Fibroblast of lung (primary cell): ENCODE results near the gene TRIM24.

Source experiments
- CTCF ChIP-seq, 2 donors: IDR thresholded peaks in 1 of 2; conservative IDR thresholded peaks in 1 of 2; 1 replicate in 1 of 2; 2 replicates in 1 of 2; pipeline ENCODE4 v1.5.1; 2011 to 2012; ENCODE audit warnings: low read length in 2 of 2, control low read depth in 1 of 2, inconsistent platforms in 1 of 2, low read depth in 1 of 2, mild to moderate bottlenecking in 1 of 2
- EZH2 ChIP-seq: IDR thresholded peaks from 2 replicates; pipeline ENCODE4 v1.5.1; 2012; ENCODE audit warnings: low read length, control low read depth, mild to moderate bottlenecking; ENCODE audit errors: missing control alignments

DNA sequence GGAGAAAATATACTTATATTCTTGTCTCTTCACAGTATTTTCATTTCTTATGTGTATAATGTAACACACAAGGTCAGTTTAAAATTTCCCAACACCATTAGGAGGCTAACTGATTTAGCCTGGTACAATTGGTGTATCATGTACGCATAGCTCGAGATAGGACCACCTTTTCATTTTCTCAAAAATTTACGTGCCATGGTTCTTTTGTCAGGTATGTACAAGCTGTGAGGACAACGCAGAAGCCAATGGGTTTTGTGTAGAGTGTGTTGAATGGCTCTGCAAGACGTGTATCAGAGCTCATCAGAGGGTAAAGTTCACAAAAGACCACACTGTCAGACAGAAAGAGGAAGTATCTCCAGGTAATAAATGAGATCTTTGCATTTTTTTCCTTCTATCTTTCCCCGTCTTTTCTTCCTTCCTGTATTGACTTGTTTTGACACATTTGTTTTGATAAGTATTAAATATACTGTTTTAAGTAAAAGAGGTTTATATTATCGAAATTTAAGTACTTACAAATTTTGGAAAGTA is 55.0 kb downstream of the TRIM24 start:
- no peak for TF ChIP-seq CTCF (conservative IDR thresholded peaks at IDR 0.05 in 1 of 2, IDR thresholded peaks at IDR 0.05 in 1 of 2; ENCODE audit: low read depth in 1 of 2, low read length in 2 of 2)
- no peak for TF ChIP-seq EZH2
